HS-27A (cell line): Measurements from ENCODE around the gene FDXACB1.

ENCODE experiments used
- DNase-seq: peaks from one replicate; pipeline ENCODE4 v3.0.0-alpha.2; 2012; ENCODE audit warnings: low read depth, missing footprints

The FDXACB1 gene

GRCh38 chr11:111841370-111842053 lies 37.5 kb downstream of the FDXACB1 start:
- peak; percentile 17 for DNase-seq

GRCh38 chr11:111840143-111840542 lies 38.8 kb downstream of the FDXACB1 start:
- no peak for DNase-seq

- no peak for DNase-seq
Observed at GRCh38 chr11:111838054-111838453, 40.9 kb downstream of the FDXACB1 start.

- DNase-seq = no peak
Observed at GRCh38 chr11:111837366-111837891, 41.5 kb downstream of the FDXACB1 start.

GRCh38 chr11:111836721-111837120 lies 42.2 kb downstream of the FDXACB1 start:
- DNase-seq = no peak

- DNase-seq = no peak
Observed at GRCh38 chr11:111836162-111836561, 42.8 kb downstream of the FDXACB1 start.

GRCh38 chr11:111835665-111836064 lies 43.3 kb downstream of the FDXACB1 start:
- no peak for DNase-seq

GRCh38 chr11:111834432-111835163 lies 44.4 kb downstream of the FDXACB1 start:
- no peak for DNase-seq

- no peak for DNase-seq
Observed at GRCh38 chr11:111833524-111833923, 45.4 kb downstream of the FDXACB1 start.

- DNase-seq = no peak
Observed at GRCh38 chr11:111829185-111829968, 49.6 kb downstream of the FDXACB1 start.

GRCh38 chr11:111826322-111826950 lies 52.5 kb downstream of the FDXACB1 start:
- DNase-seq = no peak
